Type B pancreatic cell (in vitro differentiated cells): Measurements from ENCODE around the gene EMC1. TPM values are rescaled to one million over a fixed set of nuclear protein-coding genes. Genes with fewer than 3 reads are reported as not detected.
A peak's percentile ranks its signal among the peaks of the same experiment; 100 is the strongest.
"Not testable (repeated sequence)": the region's sequence is repeated elsewhere in the genome, so short reads cannot be mapped to it uniquely, and the experiment has no call there.

Experiments used
- DNase-seq: peaks from one replicate; pipeline ENCODE4 v3.0.0; 2021; ENCODE audit warnings: mixed read lengths; ENCODE audit not compliant: unreplicated experiment; ENCODE audit errors: extremely low spot score
- H3K27ac Mint-ChIP-seq: 2 replicates; pipeline ENCODE4 v1.8.0; 2021; ENCODE audit warnings: mild to moderate bottlenecking, mixed read lengths
- H3K27me3 Mint-ChIP-seq: 2 replicates; pipeline ENCODE4 v1.8.0; 2021; ENCODE audit warnings: mixed read lengths
- H3K36me3 Mint-ChIP-seq: 2 replicates; pipeline ENCODE4 v1.8.0; 2021; ENCODE audit warnings: mixed read lengths
- H3K4me1 Mint-ChIP-seq: one replicate; pipeline ENCODE4 v1.8.0; 2021; ENCODE audit warnings: mixed read lengths; ENCODE audit not compliant: unreplicated experiment
- H3K4me3 Mint-ChIP-seq: 2 replicates; pipeline ENCODE4 v1.8.0; 2021; ENCODE audit warnings: mild to moderate bottlenecking, mixed read lengths
- H3K9me3 Mint-ChIP-seq: 2 replicates; pipeline ENCODE4 v1.8.0; 2021; ENCODE audit warnings: mixed read lengths
- CTCF ChIP-seq: fragments of 200-600 bp; sonication (generic); conservative IDR thresholded peaks from 2 replicates; pipeline ENCODE4 v1.5.0; 2021; ENCODE audit warnings: antibody characterized with exemption, mild to moderate bottlenecking
- total RNA-seq: library from RNA; stranded (reverse); gene quantifications from 2 replicates; pipeline ENCODE4 v1.2.1, GENCODE V29; 2021; ENCODE audit warnings: low replicate concordance

The EMC1 gene
- total RNA-seq, 1 donor from 2014 or later, result 60.1 TPM

DNA sequence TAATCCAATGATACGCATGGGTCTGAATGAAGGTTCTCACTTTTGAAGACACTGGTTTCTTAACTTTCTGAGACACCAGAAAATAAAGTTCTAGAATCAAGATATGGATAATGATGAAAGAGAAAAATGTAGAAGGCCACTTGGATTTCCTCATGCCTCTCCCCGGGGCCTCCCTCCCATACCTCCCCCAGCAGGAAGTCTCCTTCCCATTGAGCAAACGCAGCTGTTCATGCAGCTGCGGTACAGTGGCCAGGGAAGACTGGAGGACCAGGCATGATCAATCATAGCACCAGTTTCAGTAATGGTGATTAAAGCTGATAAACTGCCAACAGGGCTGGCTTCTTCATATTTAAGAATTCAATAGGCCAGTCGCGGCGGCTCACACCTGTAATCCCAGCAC is 30.3 kb downstream of the EMC1 start:
- no peak for DNase-seq
- no peaks in the 10 kb centered on the region for H3K9me3 Mint-ChIP-seq
- no peak overlapping the region for H3K4me3 Mint-ChIP-seq
- no peaks in the 10 kb centered on the region for H3K27me3 Mint-ChIP-seq
- no peak overlapping the region for H3K27ac Mint-ChIP-seq
- H3K4me1 Mint-ChIP-seq, result no peaks in the 10 kb centered on the region
- no peak for TF ChIP-seq CTCF
- peaks cover 31% of the 10 kb centered on the region for H3K36me3 Mint-ChIP-seq

GRCh38 chr1:19220080-19220846 is 31.1 kb downstream of the EMC1 start:
- H3K36me3 Mint-ChIP-seq, result peaks cover 31% of the 10 kb centered on the region
- no peak for TF ChIP-seq CTCF
- H3K27me3 Mint-ChIP-seq, result no peaks in the 10 kb centered on the region
- no peaks in the 10 kb centered on the region for H3K4me1 Mint-ChIP-seq
- H3K4me3 Mint-ChIP-seq, result no peak overlapping the region
- H3K9me3 Mint-ChIP-seq, result no peaks in the 10 kb centered on the region
- no peak overlapping the region for H3K27ac Mint-ChIP-seq
- no peak for DNase-seq

DNA sequence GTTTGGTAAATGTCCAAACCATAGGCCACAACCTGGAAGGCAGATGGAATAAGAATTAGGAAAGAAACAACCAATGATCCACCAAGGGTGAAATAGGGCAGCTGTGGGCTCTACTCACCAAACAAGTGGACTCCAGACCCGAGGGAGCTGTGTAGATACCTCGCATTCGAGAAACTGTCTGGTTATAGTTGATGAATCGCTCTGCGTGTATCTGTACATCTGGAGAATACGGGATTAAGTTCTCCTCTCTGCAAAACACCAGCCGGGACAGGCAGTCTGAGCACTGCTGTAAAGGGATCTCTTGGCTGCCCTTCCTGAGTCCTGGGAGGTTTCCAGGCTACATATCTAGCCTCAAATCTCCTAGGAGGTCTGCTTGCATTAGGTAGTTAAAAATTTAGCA is 31.9 kb downstream of the EMC1 start:
- Mint-ChIP-seq H3K4me3 (no peak overlapping the region), H3K27ac (no peak overlapping the region), H3K27me3 (no peaks in the 10 kb centered on the region), H3K9me3 (no peaks in the 10 kb centered on the region), H3K4me1 (no peaks in the 10 kb centered on the region), H3K36me3 (peaks cover 27% of the 10 kb centered on the region)
- DNase-seq, result no peak
- TF ChIP-seq CTCF, result no peak

DNA sequence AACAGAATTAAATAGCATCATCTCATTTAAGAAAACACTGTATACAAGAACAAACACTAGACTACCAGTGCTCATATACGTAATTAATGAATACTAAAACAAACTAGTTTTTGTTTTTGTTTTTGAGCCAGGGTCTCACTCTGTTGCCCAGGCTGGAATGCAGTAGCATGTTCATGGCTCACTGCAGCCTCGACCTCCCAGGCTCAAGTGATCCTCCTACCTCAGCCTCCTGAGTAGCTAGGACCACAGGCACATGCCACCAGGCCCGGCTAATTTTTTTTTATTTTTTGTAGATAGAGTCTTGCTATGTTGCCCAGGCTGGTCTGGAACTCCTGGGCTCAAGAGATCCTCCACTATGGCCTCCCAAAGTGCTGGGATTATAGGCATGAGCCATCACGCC is 34.7 kb downstream of the EMC1 start:
- not testable (repeated sequence) for DNase-seq, H3K27ac Mint-ChIP-seq, H3K9me3 Mint-ChIP-seq, H3K27me3 Mint-ChIP-seq, H3K4me3 Mint-ChIP-seq
- Mint-ChIP-seq H3K36me3 (peaks cover 17% of the 10 kb centered on the region), H3K4me1 (peaks cover 13% of the 10 kb centered on the region)

- peaks cover 5% of the 10 kb centered on the region for H3K36me3 Mint-ChIP-seq
- no peak for TF ChIP-seq CTCF
- H3K4me1 Mint-ChIP-seq, result peaks cover 18% of the 10 kb centered on the region
- H3K27me3 Mint-ChIP-seq, result no peaks in the 10 kb centered on the region
- H3K4me3 Mint-ChIP-seq, result no peak overlapping the region
- H3K27ac Mint-ChIP-seq, result no peak overlapping the region
- no peaks in the 10 kb centered on the region for H3K9me3 Mint-ChIP-seq
- DNase-seq, result no peak
Measured at GRCh38 chr1:19213580-19213979, 37.7 kb downstream of the EMC1 start.

- TF ChIP-seq CTCF, result no peak
- no peaks in the 10 kb centered on the region for H3K9me3 Mint-ChIP-seq
- peaks cover 25% of the 10 kb centered on the region for H3K4me1 Mint-ChIP-seq
- no peak for DNase-seq
- peaks cover 3% of the 10 kb centered on the region for H3K36me3 Mint-ChIP-seq
- H3K27me3 Mint-ChIP-seq, result no peaks in the 10 kb centered on the region
- peak overlapping the region; percentile 37 for H3K27ac Mint-ChIP-seq
- peak overlapping the region; percentile 67 for H3K4me3 Mint-ChIP-seq
Measured at GRCh38 chr1:19212167-19212566, 39.2 kb downstream of the EMC1 start.
